Osteocyte (in vitro differentiated cells): ENCODE measurements around the gene FAM170B. TPM values are rescaled to one million over a fixed set of nuclear protein-coding genes. Genes with fewer than 3 reads are reported as not detected.

ENCODE experiments used
- DNase-seq: peaks from one replicate; pipeline ENCODE4 v3.0.0; 2021; ENCODE audit warnings: mixed read lengths; ENCODE audit not compliant: unreplicated experiment; ENCODE audit errors: extremely low spot score
- H3K27ac Mint-ChIP-seq: one replicate; pipeline ENCODE4 v1.8.0; 2021; ENCODE audit warnings: mild to moderate bottlenecking, mixed read lengths; ENCODE audit not compliant: unreplicated experiment
- H3K27me3 Mint-ChIP-seq: one replicate; pipeline ENCODE4 v1.8.0; 2021; ENCODE audit warnings: mixed read lengths; ENCODE audit not compliant: unreplicated experiment
- H3K36me3 Mint-ChIP-seq: one replicate; pipeline ENCODE4 v1.8.0; 2021; ENCODE audit warnings: mixed read lengths; ENCODE audit not compliant: unreplicated experiment
- H3K4me1 Mint-ChIP-seq: one replicate; pipeline ENCODE4 v1.8.0; 2021; ENCODE audit warnings: mixed read lengths; ENCODE audit not compliant: unreplicated experiment
- H3K4me3 Mint-ChIP-seq: one replicate; pipeline ENCODE4 v1.8.0; 2021; ENCODE audit warnings: mild to moderate bottlenecking, moderate library complexity, mixed read lengths; ENCODE audit not compliant: unreplicated experiment
- H3K9me3 Mint-ChIP-seq: one replicate; pipeline ENCODE4 v1.8.0; 2021; ENCODE audit warnings: mixed read lengths; ENCODE audit not compliant: unreplicated experiment
- total RNA-seq: library from RNA; stranded (reverse); gene quantifications from 2 replicates; pipeline ENCODE4 v1.2.1, GENCODE V29; 2021
- TF ChIP-seq, protein P1 (sequence below): fragments of 200-600 bp; sonication (generic); IDR thresholded peaks from 2 replicates; pipeline ENCODE4 v1.5.0; 2021; ENCODE audit warnings: antibody characterized with exemption, mild to moderate bottlenecking, moderate library complexity

The FAM170B gene
- total RNA-seq, 1 donor from 2014 or later: not detected

DNA sequence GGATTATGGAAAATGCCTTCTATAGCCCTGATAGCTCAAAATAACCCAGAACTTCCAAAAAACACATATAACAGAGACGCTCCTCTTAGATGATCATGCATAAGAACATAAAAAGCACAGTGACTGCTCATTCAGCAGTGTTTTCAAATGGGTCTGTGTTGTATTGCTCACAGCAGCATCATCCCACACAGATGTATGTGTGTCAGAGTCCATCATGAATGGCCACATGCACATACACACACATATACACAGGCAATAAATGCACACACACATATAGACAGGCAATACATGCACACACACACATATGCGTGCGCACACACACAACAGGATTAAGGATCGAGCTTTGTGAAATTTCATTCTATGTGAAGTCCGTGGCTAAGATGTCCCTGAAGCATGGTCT lies 28.2 kb upstream of the FAM170B start:
- TF ChIP-seq, protein P1, sequence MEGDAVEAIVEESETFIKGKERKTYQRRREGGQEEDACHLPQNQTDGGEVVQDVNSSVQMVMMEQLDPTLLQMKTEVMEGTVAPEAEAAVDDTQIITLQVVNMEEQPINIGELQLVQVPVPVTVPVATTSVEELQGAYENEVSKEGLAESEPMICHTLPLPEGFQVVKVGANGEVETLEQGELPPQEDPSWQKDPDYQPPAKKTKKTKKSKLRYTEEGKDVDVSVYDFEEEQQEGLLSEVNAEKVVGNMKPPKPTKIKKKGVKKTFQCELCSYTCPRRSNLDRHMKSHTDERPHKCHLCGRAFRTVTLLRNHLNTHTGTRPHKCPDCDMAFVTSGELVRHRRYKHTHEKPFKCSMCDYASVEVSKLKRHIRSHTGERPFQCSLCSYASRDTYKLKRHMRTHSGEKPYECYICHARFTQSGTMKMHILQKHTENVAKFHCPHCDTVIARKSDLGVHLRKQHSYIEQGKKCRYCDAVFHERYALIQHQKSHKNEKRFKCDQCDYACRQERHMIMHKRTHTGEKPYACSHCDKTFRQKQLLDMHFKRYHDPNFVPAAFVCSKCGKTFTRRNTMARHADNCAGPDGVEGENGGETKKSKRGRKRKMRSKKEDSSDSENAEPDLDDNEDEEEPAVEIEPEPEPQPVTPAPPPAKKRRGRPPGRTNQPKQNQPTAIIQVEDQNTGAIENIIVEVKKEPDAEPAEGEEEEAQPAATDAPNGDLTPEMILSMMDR: no peak
- Mint-ChIP-seq H3K27me3 (peaks cover 22% of the 10 kb centered on the region), H3K4me1 (no peaks in the 10 kb centered on the region), H3K9me3 (no peaks in the 10 kb centered on the region), H3K4me3 (no peak overlapping the region), H3K36me3 (no peaks in the 10 kb centered on the region), H3K27ac (no peak overlapping the region)
- no peak for DNase-seq

DNA sequence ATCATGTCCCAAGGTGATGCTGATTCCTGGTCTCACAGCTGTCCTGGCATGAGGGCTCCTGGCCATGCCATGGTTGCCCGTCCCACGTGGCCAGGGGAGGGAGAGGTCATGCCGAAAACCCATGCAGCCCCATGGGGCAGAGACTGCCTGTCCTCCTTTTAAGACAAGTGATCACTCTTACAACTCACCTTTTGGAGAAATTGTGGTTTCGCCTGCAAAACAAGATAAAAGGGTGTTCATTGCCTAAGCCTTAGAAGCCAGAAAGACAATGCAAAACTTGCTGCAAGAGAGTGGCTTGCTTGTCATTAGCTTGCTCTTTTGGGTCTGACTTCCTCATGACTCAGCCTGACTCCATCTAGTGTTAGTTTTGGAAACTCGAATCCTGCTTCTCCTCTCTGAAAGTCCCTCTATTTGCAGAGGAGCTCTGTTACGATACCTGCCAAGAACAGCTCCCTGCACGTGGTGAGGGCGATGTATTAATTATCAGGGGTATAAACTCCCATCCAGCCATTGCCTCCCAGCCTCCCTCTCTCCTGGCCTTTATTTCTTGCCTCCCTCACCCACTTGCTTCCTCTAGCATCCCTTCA lies 27.7 kb upstream of the FAM170B start:
- Mint-ChIP-seq H3K27me3 (peaks cover 24% of the 10 kb centered on the region), H3K36me3 (no peaks in the 10 kb centered on the region), H3K4me1 (no peaks in the 10 kb centered on the region), H3K27ac (no peak overlapping the region), H3K4me3 (no peak overlapping the region), H3K9me3 (no peaks in the 10 kb centered on the region)
- TF ChIP-seq, protein P1: peak; percentile 41
- DNase-seq: peak; percentile 66

- H3K4me1 Mint-ChIP-seq: no peaks in the 10 kb centered on the region
- no peak overlapping the region for H3K27ac Mint-ChIP-seq
- no peaks in the 10 kb centered on the region for H3K9me3 Mint-ChIP-seq
- TF ChIP-seq, protein P1: no peak
- no peak overlapping the region for H3K4me3 Mint-ChIP-seq
- H3K27me3 Mint-ChIP-seq: peaks cover 26% of the 10 kb centered on the region
- H3K36me3 Mint-ChIP-seq: no peaks in the 10 kb centered on the region
- DNase-seq: peak; percentile 49
These were observed 27.0 kb upstream of the FAM170B start for GRCh38 chr10:49160814-49161213.

- H3K36me3 Mint-ChIP-seq: no peaks in the 10 kb centered on the region
- H3K4me1 Mint-ChIP-seq: no peaks in the 10 kb centered on the region
- peaks cover 26% of the 10 kb centered on the region for H3K27me3 Mint-ChIP-seq
- H3K4me3 Mint-ChIP-seq: no peak overlapping the region
- H3K9me3 Mint-ChIP-seq: no peaks in the 10 kb centered on the region
- DNase-seq: no peak
- TF ChIP-seq, protein P1: no peak
- no peak overlapping the region for H3K27ac Mint-ChIP-seq
These were observed 26.3 kb upstream of the FAM170B start for GRCh38 chr10:49160110-49160509.

DNA sequence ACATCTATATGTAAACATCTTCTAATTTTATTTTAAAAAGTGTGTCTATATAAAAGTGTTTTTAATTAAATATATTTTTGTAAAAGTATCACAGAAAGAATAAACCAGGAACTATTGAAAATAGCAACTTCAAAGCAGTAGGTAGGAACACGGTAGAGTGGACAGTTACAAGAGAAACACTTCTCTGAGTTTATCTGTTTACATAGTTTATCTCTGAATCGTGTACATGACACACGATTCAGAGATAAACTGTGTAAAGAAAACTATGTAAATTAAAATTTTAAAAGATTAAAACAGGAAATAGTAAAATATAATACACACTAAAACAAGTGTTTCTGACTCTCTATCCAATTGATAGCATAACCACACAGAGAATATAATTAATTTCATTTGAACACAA lies 25.1 kb upstream of the FAM170B start:
- DNase-seq: no peak
- peaks cover 26% of the 10 kb centered on the region for H3K27me3 Mint-ChIP-seq

More for the DNA sequence above, 25.1 kb upstream of the FAM170B start:
- Mint-ChIP-seq H3K9me3 (no peaks in the 10 kb centered on the region), H3K4me3 (no peak overlapping the region), H3K4me1 (no peaks in the 10 kb centered on the region), H3K27ac (no peak overlapping the region), H3K36me3 (no peaks in the 10 kb centered on the region)
- TF ChIP-seq, protein P1: no peak
